Upper lobe of left lung (tissue), 6 donors: ENCODE results near the gene VWA8. TPM values are rescaled to one million over a fixed set of nuclear protein-coding genes. Genes with fewer than 3 reads are reported as not detected.
A peak's percentile ranks its signal among the peaks of the same experiment; 100 is the strongest.
"Not testable (repeated sequence)": the region's sequence is repeated elsewhere in the genome, so short reads cannot be mapped to it uniquely, and the experiment has no call there.

Experiments used
- ATAC-seq, 2 donors: fragments of 200-7000 bp; cut with Tn5 transposase; one replicate each; pipeline ENCODE4 v1.9.1; 2022; ENCODE audit warnings: mild to moderate bottlenecking in 2 of 2, moderate library complexity in 2 of 2; ENCODE audit not compliant: low FRiP score in 2 of 2
- DNase-seq, 2 donors: peaks; one replicate each; pipeline ENCODE4 v3.0.0-alpha.2; 2019 to 2020
- H3K27ac ChIP-seq, 4 donors: fragments of 200-600 bp; sonication (generic); one replicate each; pipeline ENCODE4 v1.5.1; 2016 to 2019
- H3K27me3 ChIP-seq, 4 donors: fragments of 200-600 bp; sonication (generic); one replicate each; pipeline ENCODE4 v1.5.1; 2017 to 2019
- H3K36me3 ChIP-seq, 4 donors: fragments of 200-600 bp; sonication (generic); one replicate each; pipeline ENCODE4 v1.5.1; 2016 to 2019
- H3K4me1 ChIP-seq, 4 donors: fragments of 200-600 bp; sonication (generic); one replicate each; pipeline ENCODE4 v1.5.1; 2018 to 2019
- H3K4me3 ChIP-seq, 4 donors: fragments of 200-600 bp; sonication (generic); one replicate each; pipeline ENCODE4 v1.5.1; 2017 to 2019; ENCODE audit warnings: mild to moderate bottlenecking in 2 of 4, moderate library complexity in 1 of 4
- H3K9me3 ChIP-seq, 4 donors: fragments of 200-600 bp; sonication (generic); one replicate each; pipeline ENCODE4 v1.5.1; 2018 to 2019
- EP300 ChIP-seq, 4 donors: sonication (generic); formaldehyde crosslinking; IDR thresholded peaks; one replicate each; pipeline ENCODE4 v1.5.1; 2017; ENCODE audit warnings: antibody characterized with exemption in 4 of 4, control low read depth in 2 of 4
- POLR2A ChIP-seq, 4 donors: fragments of 450-650 bp; IDR thresholded peaks; one replicate each; pipeline ENCODE4 v1.5.1; 2016 to 2017; ENCODE audit warnings: antibody characterized with exemption in 4 of 4, mild to moderate bottlenecking in 2 of 4
- POLR2AphosphoS5 ChIP-seq, 2 donors: sonication (generic); formaldehyde crosslinking; IDR thresholded peaks; one replicate each; pipeline ENCODE4 v1.5.1; 2017; ENCODE audit warnings: antibody characterized with exemption in 2 of 2
- WGBS, 2 donors: methylation state at CpG; one replicate each; pipeline ENCODE4 v1.1.5; 2017 to 2018; 5-methylcytosine and 5-hydroxymethylcytosine counted together
- total RNA-seq, 6 donors: library from RNA; depleted of rRNA in 4 of 6; stranded (reverse); fragments of >200 nt in 4 of 6; gene quantifications; one replicate each; pipeline versions ENCODE4 v1.1.0 to v1.2.1, GENCODE V29; 2016 to 2021
- TF ChIP-seq, protein P1 (sequence below), 6 experiments: fragments of 450-650 bp in 4 of 6; fragments of 200-600 bp in 2 of 6; sonication (generic) in 2 of 6; IDR thresholded peaks; one replicate each; pipeline ENCODE4 v1.5.1; 2016 to 2019; ENCODE audit warnings: antibody characterized with exemption in 6 of 6
- donor health status: DM: no; HTN: no; CAD: no; lungs with moderate emphysema.
- donor health status: DM: no; HTN: yes; CAD: no; lungs with severe emphysema.

VWA8 gene
- total RNA-seq, 6 donors from 2014 or later = 15.0 to 39.8 (median 16.9) TPM

DNA sequence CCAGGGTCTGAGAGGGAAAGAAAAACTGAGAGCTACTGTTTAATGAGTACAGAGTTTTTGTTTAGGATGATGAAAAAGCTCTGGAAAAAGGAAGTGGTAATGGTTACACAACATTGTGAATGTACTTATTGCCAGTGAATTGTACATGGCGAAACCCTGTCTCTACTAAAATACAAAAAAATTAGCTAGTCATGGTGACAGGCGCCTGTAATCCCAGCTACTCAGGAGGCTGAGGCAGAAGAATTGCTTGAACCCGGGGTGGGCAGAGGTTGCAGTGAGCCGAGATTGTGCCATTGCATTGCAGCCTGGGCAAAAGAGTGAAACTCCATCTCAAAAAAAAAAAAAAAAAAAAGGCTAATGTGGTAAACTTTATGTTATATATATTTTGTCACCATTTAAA lies 96.3 kb downstream of the VWA8 start:
- ATAC-seq (peak in 1 of 2 donors; percentile 63), DNase-seq (peak in 1 of 2 donors; percentile 43)
- Histone ChIP-seq H3K4me3 (no peak overlapping the region), H3K4me1 (no peaks in the 10 kb centered on the region), H3K36me3 (no peaks in the 10 kb centered on the region), H3K27me3 (no peaks in the 10 kb centered on the region), H3K27ac (peak overlapping the region in 2 of 4 donors; percentile 26 to 67), H3K9me3 (no peaks in the 10 kb centered on the region)
- no peak for TF ChIP-seq POLR2AphosphoS5 (IDR thresholded peaks at IDR 0.05)
- no peak for TF ChIP-seq POLR2A (IDR thresholded peaks at IDR 0.05)
- TF ChIP-seq, protein P1, sequence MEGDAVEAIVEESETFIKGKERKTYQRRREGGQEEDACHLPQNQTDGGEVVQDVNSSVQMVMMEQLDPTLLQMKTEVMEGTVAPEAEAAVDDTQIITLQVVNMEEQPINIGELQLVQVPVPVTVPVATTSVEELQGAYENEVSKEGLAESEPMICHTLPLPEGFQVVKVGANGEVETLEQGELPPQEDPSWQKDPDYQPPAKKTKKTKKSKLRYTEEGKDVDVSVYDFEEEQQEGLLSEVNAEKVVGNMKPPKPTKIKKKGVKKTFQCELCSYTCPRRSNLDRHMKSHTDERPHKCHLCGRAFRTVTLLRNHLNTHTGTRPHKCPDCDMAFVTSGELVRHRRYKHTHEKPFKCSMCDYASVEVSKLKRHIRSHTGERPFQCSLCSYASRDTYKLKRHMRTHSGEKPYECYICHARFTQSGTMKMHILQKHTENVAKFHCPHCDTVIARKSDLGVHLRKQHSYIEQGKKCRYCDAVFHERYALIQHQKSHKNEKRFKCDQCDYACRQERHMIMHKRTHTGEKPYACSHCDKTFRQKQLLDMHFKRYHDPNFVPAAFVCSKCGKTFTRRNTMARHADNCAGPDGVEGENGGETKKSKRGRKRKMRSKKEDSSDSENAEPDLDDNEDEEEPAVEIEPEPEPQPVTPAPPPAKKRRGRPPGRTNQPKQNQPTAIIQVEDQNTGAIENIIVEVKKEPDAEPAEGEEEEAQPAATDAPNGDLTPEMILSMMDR (IDR thresholded peaks at IDR 0.05) = no peak
- peak in 1 of 4 donors; percentile 49 for TF ChIP-seq EP300 (IDR thresholded peaks at IDR 0.05)
- 68 to 83% methylated on average over 4 of the region's 4 CpGs for WGBS, 2 donors

DNA sequence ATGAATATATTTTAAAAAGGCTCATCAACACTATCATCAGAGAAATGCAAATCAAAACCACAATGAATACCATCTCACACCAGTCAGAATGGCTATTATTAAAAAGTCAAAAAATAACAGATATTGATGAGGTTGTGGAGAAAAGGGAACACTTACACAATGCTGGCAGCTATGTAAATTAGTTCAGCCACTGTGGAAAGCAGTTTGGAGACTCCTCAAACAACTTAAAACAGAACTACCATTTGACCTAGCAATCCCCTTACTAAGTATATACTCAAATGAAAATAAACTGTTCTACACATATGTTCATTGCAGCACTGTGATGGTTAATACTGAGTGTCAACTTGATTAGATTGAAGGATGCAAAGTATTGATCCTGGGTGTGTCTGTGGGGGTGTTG lies 98.2 kb downstream of the VWA8 start:
- H3K36me3 ChIP-seq, H3K27me3 ChIP-seq, H3K27ac ChIP-seq, H3K4me1 ChIP-seq, DNase-seq, H3K9me3 ChIP-seq, H3K4me3 ChIP-seq, ATAC-seq: not testable (repeated sequence)

DNA sequence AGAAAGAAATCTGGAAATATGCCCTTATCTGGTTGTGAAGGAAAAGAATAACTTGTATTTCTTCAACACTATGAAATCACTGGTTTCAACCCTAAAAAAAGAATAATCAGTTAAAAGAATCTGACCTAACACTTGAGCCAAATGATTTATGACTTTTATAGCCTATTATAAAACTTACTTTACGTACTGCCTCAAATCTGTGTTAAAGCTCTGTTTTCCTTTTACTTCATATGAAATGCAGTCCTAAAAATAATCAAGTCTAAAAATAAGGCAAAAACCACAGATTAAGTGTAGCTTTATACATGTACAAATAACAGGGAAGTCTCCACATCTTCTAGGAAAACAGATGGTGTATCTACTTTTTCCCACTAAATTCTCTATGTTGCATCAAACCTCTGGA lies 101.3 kb downstream of the VWA8 start:
- 82 to 83% methylated on average over 1 of the region's 1 CpG for whole genome bisulfite sequencing, 2 donors
- no peak overlapping the region for H3K4me3 ChIP-seq
- no peak overlapping the region for H3K27ac ChIP-seq
- no peaks in the 10 kb centered on the region for H3K9me3 ChIP-seq
- no peak for TF ChIP-seq POLR2A (IDR thresholded peaks at IDR 0.05)
- TF ChIP-seq, protein P1 (IDR thresholded peaks at IDR 0.05) = no peak
- no peak for TF ChIP-seq EP300 (IDR thresholded peaks at IDR 0.05)
- no peak for TF ChIP-seq POLR2AphosphoS5 (IDR thresholded peaks at IDR 0.05)
- H3K27me3 ChIP-seq = no peaks in the 10 kb centered on the region
- DNase-seq (no peak), ATAC-seq (no peak)
- no peaks in the 10 kb centered on the region for H3K4me1 ChIP-seq
- H3K36me3 ChIP-seq = peaks cover 0 to 2% (median 0%) of the 10 kb centered on the region in 4 donors

DNA sequence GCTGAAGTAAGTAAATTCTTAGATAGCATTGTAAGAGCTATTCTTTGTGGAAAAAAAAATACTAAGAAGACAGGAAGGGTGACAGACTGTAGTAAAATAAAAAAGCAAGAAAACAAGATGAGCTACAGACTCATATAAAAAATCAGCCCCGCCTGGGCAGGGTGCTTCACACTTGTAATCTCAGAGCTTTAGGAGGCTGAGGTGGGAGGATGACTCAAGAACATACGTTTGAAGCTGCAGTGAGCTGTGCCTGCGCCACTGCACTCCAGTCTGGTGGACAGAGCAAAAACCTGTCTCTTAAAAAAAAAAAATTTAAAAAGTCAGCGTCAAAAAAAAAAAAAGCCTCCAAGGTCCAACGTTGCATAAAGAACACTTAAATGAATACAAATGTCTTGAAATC lies 102.1 kb downstream of the VWA8 start:
- Histone ChIP-seq H3K27me3 (no peaks in the 10 kb centered on the region), H3K36me3 (peaks cover 0 to 2% (median 0%) of the 10 kb centered on the region in 4 donors), H3K27ac (no peak overlapping the region), H3K4me1 (no peaks in the 10 kb centered on the region), H3K4me3 (no peak overlapping the region), H3K9me3 (no peaks in the 10 kb centered on the region)
- TF ChIP-seq EP300 (IDR thresholded peaks at IDR 0.05) (no peak), POLR2AphosphoS5 (IDR thresholded peaks at IDR 0.05) (no peak), POLR2A (IDR thresholded peaks at IDR 0.05) (no peak)
- TF ChIP-seq, protein P1 (IDR thresholded peaks at IDR 0.05) = no peak
- no peak for ATAC-seq
- WGBS, 2 donors = 84 to 86% methylated on average over 5 of the region's 5 CpGs
- DNase-seq = no peak

DNA sequence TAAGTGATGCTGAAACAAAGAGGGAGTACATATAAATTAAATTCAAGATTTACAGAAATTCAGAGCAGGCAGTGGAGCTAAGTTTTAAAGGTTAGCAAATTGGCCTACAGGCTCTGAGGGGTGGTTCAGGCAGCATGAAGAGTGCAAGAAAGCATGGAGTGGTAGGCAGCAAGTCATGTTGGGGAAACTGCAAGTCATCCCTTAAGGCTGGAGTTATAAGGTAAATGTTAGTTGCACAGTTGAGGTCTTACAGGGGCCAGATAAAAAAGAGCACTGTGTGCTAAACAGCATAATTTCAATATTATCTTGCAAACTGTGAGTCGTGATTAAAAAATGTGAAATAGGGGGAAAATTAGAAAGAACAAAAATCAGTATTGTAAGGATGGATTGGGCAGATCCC lies 106.2 kb downstream of the VWA8 start:
- 87 to 89% methylated on average over 1 of the region's 1 CpG for WGBS, 2 donors
- Histone ChIP-seq H3K27me3 (no peaks in the 10 kb centered on the region), H3K4me1 (no peaks in the 10 kb centered on the region), H3K9me3 (no peaks in the 10 kb centered on the region), H3K36me3 (peaks cover 0 to 2% (median 0%) of the 10 kb centered on the region in 4 donors), H3K4me3 (no peak overlapping the region), H3K27ac (no peak overlapping the region)
- ATAC-seq = no peak
- TF ChIP-seq POLR2A (IDR thresholded peaks at IDR 0.05) (no peak), EP300 (IDR thresholded peaks at IDR 0.05) (no peak), POLR2AphosphoS5 (IDR thresholded peaks at IDR 0.05) (no peak)
- TF ChIP-seq, protein P1 (IDR thresholded peaks at IDR 0.05) = no peak
- DNase-seq = no peak
